ENCODE measurements around the gene IGFL1.
"Not testable (repeated sequence)": the region's sequence is repeated elsewhere in the genome, so short reads cannot be mapped to it uniquely, and the experiment has no call there.

GRCh38 chr19:46243081-46243654 lies 13.6 kb downstream of the IGFL1 start:
- not testable (repeated sequence) for TF ChIP-seq CTCF, POLR2A (IDR thresholded peaks at IDR 0.05)
